ENCODE results near the gene ZNF804A. TPM values are rescaled to one million over a fixed set of nuclear protein-coding genes. Genes with fewer than 3 reads are reported as not detected.

Gene ZNF804A
- total and polyA plus RNA-seq, 2 of the 8 experiments (the other 6 are each of a cell fraction or from before 2014, with no cell fraction given): 0.02 TPM; not detected in 1

DNA sequence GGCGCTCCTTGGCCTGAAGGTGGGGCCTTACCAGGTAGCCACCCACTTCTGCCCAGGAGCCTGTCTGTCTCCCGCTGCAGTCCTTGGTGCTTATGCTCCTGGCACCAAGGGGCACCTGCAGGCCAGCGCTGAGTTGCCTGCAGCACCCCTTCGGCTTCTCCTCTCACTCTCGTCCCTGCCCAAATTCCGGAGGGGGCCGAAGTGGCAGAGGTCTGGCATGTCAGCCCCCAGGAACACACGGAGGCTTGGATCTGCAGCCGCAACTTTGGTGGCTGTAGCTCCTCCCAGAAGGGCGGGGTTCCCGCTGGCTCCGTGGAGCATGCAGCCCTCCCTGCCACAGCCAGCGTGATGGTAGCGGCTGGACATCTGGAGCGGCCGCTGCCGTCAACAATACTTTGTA is 37.7 kb upstream of the ZNF804A start:
- no peaks in the 10 kb centered on the region for H4K20me1 ChIP-seq (replicated peaks in 1 of 2; ENCODE audit: control insufficient read depth in 1 of 2, insufficient read depth in 2 of 2, low read length in 2 of 2)
- H3K23ac ChIP-seq (ENCODE audit: insufficient read length): no peak overlapping the region
- no peak overlapping the region for H2AFZ ChIP-seq (ENCODE audit: low read length)
- H2BK5ac ChIP-seq (ENCODE audit: low read depth, low read length): no peak overlapping the region
- no peaks in the 10 kb centered on the region; a peak in 1 of 4 replicates for H3K9me3 ChIP-seq (ENCODE audit: insufficient read depth in 2 of 2, low read depth in 1 of 2, low read length in 1 of 2)
- H3K4me1 ChIP-seq (replicated peaks in 1 of 4; ENCODE audit: control insufficient read depth in 3 of 4, insufficient read depth in 4 of 4, low read length in 3 of 4): no peaks in the 10 kb centered on the region
- 88% methylated on average over 15 of the region's 17 CpGs; no CpG with 5 or more reads in 1 of the 2 experiments for WGBS, 2 experiments (ENCODE audit: extremely low coverage in 1 of 2, insufficient coverage in 1 of 2, insufficient read length in 1 of 2, insufficient replicate concordance in 2 of 2, low coverage in 1 of 2, low lambda C conversion rate in 2 of 2, missing lambda C conversion rate in 1 of 2)
- no peak overlapping the region for H3K4me3 ChIP-seq (ENCODE audit: extremely low read depth in 1 of 4, insufficient read depth in 2 of 4, low read depth in 3 of 4, low read length in 4 of 4)
- no peak for DNase-seq (ENCODE audit: low read depth in 1 of 2, low spot score in 2 of 2)
- H2AK5ac ChIP-seq (ENCODE audit: low read depth, low read length): no peak overlapping the region
- H2BK20ac ChIP-seq (ENCODE audit: low read length): no peak overlapping the region
- H3K79me2 ChIP-seq (ENCODE audit: control insufficient read depth in 1 of 2, insufficient read depth in 2 of 2, low read length in 2 of 2): no peaks in the 10 kb centered on the region
- H4K5ac ChIP-seq (ENCODE audit: insufficient read length, low read depth, low read length): no peak overlapping the region
- no peak overlapping the region for H2BK15ac ChIP-seq (ENCODE audit: low read length)
- no peaks in the 10 kb centered on the region for H3K36me3 ChIP-seq (ENCODE audit: control insufficient read depth in 2 of 4, insufficient read depth in 4 of 4, low read length in 3 of 4)
- H2BK12ac ChIP-seq (ENCODE audit: low read depth, low read length): no peak overlapping the region
- no peak overlapping the region for H4K91ac ChIP-seq (replicated peaks; ENCODE audit: insufficient read length, low read length)
- H3K14ac ChIP-seq (ENCODE audit: insufficient read length): no peak overlapping the region
- ChIA-PET POLR2A (ENCODE audit: partially characterized antibody) (no interaction called here), CTCF (ENCODE audit: partially characterized antibody) (interaction anchor here (1.1 kb wide), 1 partner anchor 51 kb away, joined by 3 read pairs; no protein-coding TSS in a partner anchor)
- H3K27me3 ChIP-seq (replicated peaks in 1 of 4; ENCODE audit: control insufficient read depth in 3 of 4, extremely low read depth in 1 of 4, insufficient read depth in 3 of 4, low read length in 3 of 4): no peaks in the 10 kb centered on the region
- H3K4me2 ChIP-seq (ENCODE audit: insufficient read depth in 1 of 2, low read depth in 2 of 2, low read length in 2 of 2): no peak overlapping the region
- H3K4ac ChIP-seq (replicated peaks; ENCODE audit: insufficient read length, low read depth, low read length): no peak overlapping the region
- no peak overlapping the region for H3K18ac ChIP-seq (ENCODE audit: extremely low read depth, low read length)
- no peak overlapping the region for H3K9ac ChIP-seq (replicated peaks in 1 of 4; ENCODE audit: extremely low read depth in 1 of 4, low read depth in 3 of 4, low read length in 3 of 4)
- H3K23me2 ChIP-seq (ENCODE audit: low read depth, low read length): no peaks in the 10 kb centered on the region
- H2BK120ac ChIP-seq (replicated peaks; ENCODE audit: low read depth, low read length): no peak overlapping the region
- H4K8ac ChIP-seq (ENCODE audit: extremely low read depth, insufficient read depth, low read length): no peak overlapping the region
- H3K56ac ChIP-seq (replicated peaks; ENCODE audit: insufficient read length, low read depth, low read length): no peak overlapping the region
- FAIRE-seq: no peak
- H3K27ac ChIP-seq (ENCODE audit: low read depth, low read length): no peak overlapping the region
- no peaks in the 10 kb centered on the region for H3K79me1 ChIP-seq (ENCODE audit: low read depth, low read length)
- TF ChIP-seq TAF7 (optimal IDR thresholded peaks at IDR 0.05; ENCODE audit: borderline replicate concordance, low read depth, low read length) (no peak), SIX5 (IDR thresholded peaks at IDR 0.05; ENCODE audit: low read depth, low read length) (no peak), EP300 (IDR thresholded peaks at IDR 0.05; ENCODE audit: borderline replicate concordance in 1 of 2, low read depth in 2 of 2, low read length in 2 of 2) (no peak), BACH1 (IDR thresholded peaks at IDR 0.05; ENCODE audit: low read length) (no peak), KDM4A (IDR thresholded peaks at IDR 0.05; ENCODE audit: low read depth, low read length, severe bottlenecking) (no peak), JUND (IDR thresholded peaks at IDR 0.05; ENCODE audit: low read length) (no peak), NANOG (IDR thresholded peaks at IDR 0.05; ENCODE audit: insufficient read depth, low read depth, low read length, poor library complexity, severe bottlenecking) (no peak), RFX5 (IDR thresholded peaks at IDR 0.05; ENCODE audit: borderline replicate concordance, low read depth, low read length) (no peak), BRCA1 (IDR thresholded peaks at IDR 0.05; ENCODE audit: low read depth, low read length) (no peak), YY1 (IDR thresholded peaks at IDR 0.05; ENCODE audit: low read depth, low read length) (no peak), HDAC2 (IDR thresholded peaks at IDR 0.05; ENCODE audit: borderline replicate concordance in 1 of 2, low read depth in 2 of 2, low read length in 2 of 2) (no peak)

Data from H1 (cell line).